Neural crest cell (in vitro differentiated cells): ENCODE data around the gene GCNA. TPM values are rescaled to one million over a fixed set of nuclear protein-coding genes. Genes with fewer than 3 reads are reported as not detected.

Experiments used
- DNase-seq: peaks from one replicate; pipeline ENCODE4 v3.0.0; 2021; ENCODE audit warnings: low read depth, mixed read lengths, low spot score
- H3K27ac Mint-ChIP-seq: one replicate; pipeline ENCODE4 v1.8.0; 2021; ENCODE audit warnings: mild to moderate bottlenecking, mixed read lengths; ENCODE audit not compliant: unreplicated experiment
- H3K27me3 Mint-ChIP-seq: 2 replicates; pipeline ENCODE4 v1.8.0; 2021; ENCODE audit warnings: low read depth, mild to moderate bottlenecking, mixed read lengths
- H3K36me3 Mint-ChIP-seq: 2 replicates; pipeline ENCODE4 v1.8.0; 2021; ENCODE audit warnings: low read depth, mild to moderate bottlenecking, mixed read lengths
- H3K4me1 Mint-ChIP-seq: 2 replicates; pipeline ENCODE4 v1.8.0; 2021; ENCODE audit warnings: mixed read lengths
- H3K4me3 Mint-ChIP-seq: one replicate; pipeline ENCODE4 v1.8.0; 2021; ENCODE audit warnings: mild to moderate bottlenecking, mixed read lengths
- H3K9me3 Mint-ChIP-seq: 2 replicates; pipeline ENCODE4 v1.8.0; 2021; ENCODE audit warnings: mixed read lengths
- CTCF ChIP-seq: fragments of 200-600 bp; sonication (generic); conservative IDR thresholded peaks from 2 replicates; pipeline ENCODE4 v1.5.0; 2021; ENCODE audit warnings: antibody characterized with exemption, mild to moderate bottlenecking
- total RNA-seq: library from RNA; stranded (reverse); gene quantifications from 2 replicates; pipeline ENCODE4 v1.2.1, GENCODE V29; 2021

Gene GCNA
- total RNA-seq, 1 donor from 2014 or later = 2.0 TPM

- H3K9me3 Mint-ChIP-seq = no peaks in the 10 kb centered on the region
- no peak within 1 kb of the TSS for H3K4me3 Mint-ChIP-seq
- H3K4me1 Mint-ChIP-seq = no peaks in the 10 kb centered on the region
- no peak for DNase-seq
- TF ChIP-seq CTCF = no peak
- H3K36me3 Mint-ChIP-seq = peaks cover 4% of the 10 kb centered on the region
- no peak within 1 kb of the TSS for H3K27ac Mint-ChIP-seq
- H3K27me3 Mint-ChIP-seq = no peaks in the 10 kb centered on the region
These were observed 40.1 kb downstream of the GCNA start, which contains the start of gene CXCR3 for GRCh38 chrX:71618303-71618721. CXCR3 (minus strand) TSS chrX:71618511; CDS start chrX:71618449, 62 bp downstream.

DNA sequence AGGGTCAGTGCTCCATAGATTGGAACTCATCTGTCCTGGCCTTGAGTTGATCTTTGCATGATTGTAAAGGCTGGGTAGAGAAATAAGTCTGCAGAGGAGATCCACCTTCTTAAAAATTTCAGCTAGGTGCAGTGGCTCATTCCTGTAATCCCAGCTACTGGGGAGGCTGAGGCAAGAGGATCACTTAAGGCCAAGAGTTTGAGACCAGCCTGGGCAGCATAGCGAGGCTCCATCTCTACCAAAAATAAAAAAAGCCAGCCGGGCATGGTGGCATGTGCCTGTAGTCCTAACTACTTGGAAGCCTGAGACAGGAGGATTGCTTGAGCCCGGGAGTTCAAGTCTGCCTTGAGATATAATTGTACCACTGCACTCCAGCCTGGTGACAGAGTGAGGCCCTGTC, 40.5 kb downstream of the GCNA start:
- Mint-ChIP-seq H3K36me3 (peaks cover 4% of the 10 kb centered on the region), H3K4me3 (no peak overlapping the region), H3K27ac (no peak overlapping the region), H3K9me3 (no peaks in the 10 kb centered on the region), H3K27me3 (no peaks in the 10 kb centered on the region), H3K4me1 (no peaks in the 10 kb centered on the region)
- DNase-seq = no peak
- no peak for TF ChIP-seq CTCF

DNA sequence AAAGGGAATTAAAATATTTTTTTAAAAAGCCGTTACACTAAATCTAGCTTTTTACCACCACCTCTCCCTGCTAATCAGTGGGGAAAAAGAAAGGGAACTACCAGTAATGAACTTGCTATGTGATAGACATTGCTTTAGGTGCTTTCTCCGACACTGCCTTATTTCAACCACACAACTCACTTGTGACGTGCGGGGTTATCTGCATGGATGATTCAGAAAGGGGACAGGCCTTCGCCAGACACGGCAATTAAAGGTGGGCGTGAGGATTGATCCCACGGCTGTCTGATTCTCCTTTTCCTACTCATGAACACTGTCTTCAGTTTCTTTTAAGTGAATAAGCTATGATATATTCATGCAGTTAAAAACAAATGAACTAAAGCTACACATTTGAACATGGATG, 41.0 kb downstream of the GCNA start:
- Mint-ChIP-seq H3K4me3 (no peak overlapping the region), H3K36me3 (peaks cover 4% of the 10 kb centered on the region)

DNA sequence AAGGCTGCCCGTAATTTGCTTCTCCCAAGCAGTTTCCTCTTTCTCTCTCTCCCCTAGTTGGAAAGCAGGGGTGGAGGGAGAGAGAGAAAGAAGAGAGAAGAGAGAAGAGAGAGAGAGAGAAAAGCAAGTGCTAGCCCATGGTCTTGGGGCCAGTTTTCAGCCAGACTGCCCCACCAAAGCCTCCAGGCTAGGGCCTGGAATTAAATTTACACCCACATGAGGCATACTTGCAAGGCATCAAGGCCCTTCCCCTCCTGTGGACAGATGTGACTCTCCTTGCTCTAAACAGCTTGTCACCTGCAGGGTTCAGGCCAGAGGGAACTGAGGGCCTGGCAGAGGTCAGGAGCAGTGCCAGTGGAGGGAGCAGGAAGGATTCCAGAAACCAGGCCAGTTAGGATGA, 41.7 kb downstream of the GCNA start:
- DNase-seq = no peak
- Mint-ChIP-seq H3K36me3 (peaks cover 4% of the 10 kb centered on the region), H3K4me1 (no peaks in the 10 kb centered on the region), H3K4me3 (no peak overlapping the region), H3K27me3 (no peaks in the 10 kb centered on the region), H3K9me3 (no peaks in the 10 kb centered on the region), H3K27ac (no peak overlapping the region)
- no peak for TF ChIP-seq CTCF

More for the DNA sequence above, 41.0 kb downstream of the GCNA start:
- no peak for DNase-seq
- no peaks in the 10 kb centered on the region for H3K4me1 Mint-ChIP-seq
- H3K9me3 Mint-ChIP-seq = no peaks in the 10 kb centered on the region
- H3K27me3 Mint-ChIP-seq = no peaks in the 10 kb centered on the region
- no peak for TF ChIP-seq CTCF
- no peak overlapping the region for H3K27ac Mint-ChIP-seq

DNA sequence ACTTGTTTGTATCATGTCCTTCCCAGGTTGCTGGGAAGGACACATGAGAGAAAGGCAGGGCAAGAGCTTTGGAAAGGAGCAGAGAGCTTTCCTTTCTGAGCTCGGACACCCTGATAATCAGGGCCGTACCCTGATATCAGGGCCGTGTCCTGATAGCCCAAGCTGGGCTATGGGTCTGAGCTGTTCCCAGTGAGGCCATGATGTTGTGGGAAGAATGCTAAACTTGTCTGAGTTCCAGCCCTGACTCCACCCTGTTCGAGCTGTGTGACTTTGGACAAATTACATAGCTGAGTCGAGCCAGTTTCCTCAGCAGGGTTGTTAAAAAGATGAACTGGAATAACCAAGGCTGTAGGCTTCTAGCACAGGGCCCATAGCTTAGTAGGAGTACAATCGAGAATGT, 43.4 kb downstream of the GCNA start:
- Mint-ChIP-seq H3K36me3 (no peaks in the 10 kb centered on the region), H3K9me3 (peaks cover 2% of the 10 kb centered on the region), H3K27me3 (no peaks in the 10 kb centered on the region), H3K4me1 (peaks cover 3% of the 10 kb centered on the region), H3K4me3 (no peak overlapping the region), H3K27ac (no peak overlapping the region)
- DNase-seq = no peak
- no peak for TF ChIP-seq CTCF
